Stimulated activated CD4-positive, alpha-beta T cell treated with anti-CD3 and anti-CD28 coated beads, Interleukin-2, amount 100 ng/mL, for 24 hours (primary cell): ENCODE results near the gene PRKAA2.

Source experiments
- DNase-seq, 2 donors: peaks; one replicate each; pipeline ENCODE4 v3.0.0-alpha.2; 2020

The PRKAA2 gene

GRCh38 chr1:56655991-56656613, 11.0 kb downstream of the PRKAA2 start:
- DNase-seq = no peak

DNA sequence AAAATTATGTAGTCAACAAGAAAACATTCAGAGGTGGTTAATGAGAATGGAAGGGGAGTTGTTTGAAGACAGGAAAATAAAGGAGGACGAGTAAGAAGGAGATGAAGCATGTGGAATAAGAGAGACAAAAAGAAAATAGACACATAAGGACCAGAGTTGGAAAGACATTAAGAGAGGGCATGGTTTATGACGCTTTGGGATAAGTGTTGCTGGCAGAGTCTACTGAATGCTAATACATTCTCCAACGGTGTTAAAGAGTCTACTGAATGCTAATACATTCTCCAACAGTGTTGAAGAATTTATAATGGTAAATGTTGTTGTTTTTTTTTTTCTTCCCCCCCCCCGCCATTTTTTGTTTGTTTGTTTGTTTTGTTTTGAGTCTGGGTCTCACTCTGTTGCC, 13.1 kb downstream of the PRKAA2 start:
- DNase-seq = no peak

GRCh38 chr1:56660293-56660692, 15.2 kb downstream of the PRKAA2 start:
- DNase-seq = no peak

DNA sequence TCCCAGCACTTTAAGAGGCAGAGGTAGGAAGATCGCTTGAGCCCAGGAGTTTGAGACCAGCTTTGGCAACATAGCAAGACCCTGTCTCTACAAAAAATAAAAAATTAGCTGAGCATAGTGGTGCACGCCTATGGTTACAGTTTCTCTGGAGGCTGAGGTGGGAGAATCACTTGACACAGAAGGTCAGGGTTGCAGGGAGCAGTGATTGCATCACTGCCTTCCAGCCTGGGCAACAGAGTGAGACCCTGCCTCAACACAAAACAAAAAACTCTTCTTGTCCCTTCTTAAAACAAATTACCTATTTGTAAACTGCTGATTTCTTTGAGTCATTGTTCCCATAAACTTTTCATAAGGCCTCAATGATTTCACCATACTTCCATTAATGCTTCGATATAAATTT, 18.7 kb downstream of the PRKAA2 start:
- DNase-seq = no peak

GRCh38 chr1:56665384-56665783, 20.3 kb downstream of the PRKAA2 start:
- DNase-seq = no peak

GRCh38 chr1:56666112-56666608, 21.0 kb downstream of the PRKAA2 start:
- no peak for DNase-seq

DNA sequence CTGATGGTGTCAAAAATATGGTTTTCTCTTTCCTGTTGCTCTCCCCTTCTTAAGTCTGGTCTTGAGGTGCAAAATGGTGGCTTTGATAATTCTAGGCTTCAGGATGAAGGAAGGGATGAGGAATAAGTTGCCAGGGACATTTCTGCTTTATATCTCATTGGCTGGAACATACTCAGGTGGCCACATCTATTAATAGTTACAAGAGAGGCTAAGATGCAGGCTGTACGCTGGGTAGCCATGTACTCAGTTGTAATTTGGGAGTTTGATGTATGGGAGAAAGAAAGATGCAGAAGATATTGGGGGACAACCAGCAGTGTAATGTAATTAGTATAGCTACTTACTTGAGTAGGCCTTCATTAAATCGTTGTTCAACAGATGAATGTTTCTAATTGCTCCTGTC, 25.2 kb downstream of the PRKAA2 start:
- DNase-seq = no peak

DNA sequence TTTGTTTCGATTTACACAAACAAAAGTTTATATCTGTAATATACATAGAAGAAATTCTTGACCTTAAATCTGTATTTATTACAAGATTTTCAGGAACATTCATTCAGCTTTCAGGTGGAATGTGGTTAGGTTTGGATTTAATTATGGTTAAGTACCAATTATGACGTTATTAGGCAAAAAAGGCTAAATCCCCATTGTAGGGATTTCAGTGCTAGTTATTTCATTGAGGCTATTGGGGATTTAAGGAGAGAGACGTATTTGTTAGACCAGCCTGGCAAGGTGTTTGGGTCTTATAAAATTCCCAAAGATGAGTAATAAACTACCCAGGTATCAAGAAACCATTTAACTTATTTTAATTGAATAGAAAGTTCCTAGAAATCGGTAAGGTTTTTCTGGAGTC, 26.0 kb downstream of the PRKAA2 start:
- no peak for DNase-seq

- DNase-seq = no peak
Measured at GRCh38 chr1:56671542-56671941, 26.4 kb downstream of the PRKAA2 start.

GRCh38 chr1:56672579-56672978, 27.5 kb downstream of the PRKAA2 start:
- no peak for DNase-seq

GRCh38 chr1:56675763-56676162, 30.6 kb downstream of the PRKAA2 start:
- no peak for DNase-seq

DNA sequence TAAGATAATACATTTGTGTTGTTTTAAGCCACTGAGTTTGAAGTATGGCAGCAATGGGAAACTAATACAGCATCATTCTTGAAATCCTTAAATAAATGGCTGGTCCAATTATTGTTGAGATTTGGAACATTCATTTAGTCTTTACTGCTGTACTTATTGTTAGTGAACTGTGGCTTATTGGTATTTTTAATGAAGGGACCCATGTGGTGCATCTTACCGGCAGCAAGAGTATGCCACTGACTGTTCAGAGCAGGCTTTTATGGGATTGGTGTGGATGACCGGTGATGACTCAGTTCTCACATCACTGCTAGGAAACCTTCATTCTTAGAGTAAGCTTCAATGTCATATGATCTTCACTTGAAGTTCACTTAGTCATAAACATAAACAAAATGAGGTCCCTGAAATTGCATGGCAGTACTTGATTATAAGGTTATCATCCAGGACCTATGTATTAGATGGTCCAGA, 31.5 kb downstream of the PRKAA2 start:
- no peak for DNase-seq

- no peak for DNase-seq
Measured at GRCh38 chr1:56683569-56683968, 38.5 kb downstream of the PRKAA2 start.

DNA sequence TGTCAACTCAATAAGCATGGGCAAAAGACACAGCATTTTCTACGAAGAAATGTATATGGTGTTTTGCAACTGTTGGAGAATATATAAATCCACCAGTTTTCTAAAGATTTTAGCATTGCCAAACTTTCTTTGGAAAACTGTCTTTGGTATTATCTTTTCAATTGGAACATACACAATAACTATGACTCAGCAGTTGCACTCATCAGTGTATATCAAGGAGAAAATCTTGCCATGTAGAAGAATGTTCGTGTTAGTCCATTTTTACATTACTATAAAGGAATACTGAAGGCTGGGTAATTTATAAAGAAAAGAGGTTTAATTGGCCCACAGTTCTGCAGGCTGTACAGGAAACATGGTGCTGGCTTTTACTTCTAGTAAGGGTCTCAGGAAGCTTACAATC, 41.1 kb downstream of the PRKAA2 start:
- DNase-seq = no peak

GRCh38 chr1:56688522-56689026, 43.5 kb downstream of the PRKAA2 start:
- DNase-seq = no peak

GRCh38 chr1:56696663-56697062, 51.5 kb downstream of the PRKAA2 start:
- no peak for DNase-seq

GRCh38 chr1:56703747-56704146, 58.6 kb downstream of the PRKAA2 start:
- DNase-seq = no peak

DNA sequence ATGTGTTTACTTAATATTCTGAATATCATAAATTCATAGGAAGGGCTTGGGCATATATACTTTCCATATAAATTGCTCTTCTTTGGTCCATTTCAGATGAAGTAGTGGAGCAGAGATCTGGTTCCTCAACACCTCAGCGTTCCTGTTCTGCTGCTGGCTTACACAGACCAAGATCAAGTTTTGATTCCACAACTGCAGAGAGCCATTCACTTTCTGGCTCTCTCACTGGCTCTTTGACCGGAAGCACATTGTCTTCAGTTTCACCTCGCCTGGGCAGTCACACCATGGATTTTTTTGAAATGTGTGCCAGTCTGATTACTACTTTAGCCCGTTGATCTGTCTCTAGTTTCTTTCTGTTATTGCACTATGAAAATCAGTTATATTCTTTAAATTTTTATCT, 62.3 kb downstream of the PRKAA2 start:
- no peak for DNase-seq

- no peak for DNase-seq
Measured at GRCh38 chr1:56709269-56709880, 64.3 kb downstream of the PRKAA2 start.

GRCh38 chr1:56709995-56710394, 64.9 kb downstream of the PRKAA2 start:
- DNase-seq = no peak

GRCh38 chr1:56710646-56711045, 65.5 kb downstream of the PRKAA2 start:
- no peak for DNase-seq

GRCh38 chr1:56712150-56712549, 67.0 kb downstream of the PRKAA2 start:
- DNase-seq = no peak

- DNase-seq = no peak
Measured at GRCh38 chr1:56713112-56713511, 68.0 kb downstream of the PRKAA2 start.

DNA sequence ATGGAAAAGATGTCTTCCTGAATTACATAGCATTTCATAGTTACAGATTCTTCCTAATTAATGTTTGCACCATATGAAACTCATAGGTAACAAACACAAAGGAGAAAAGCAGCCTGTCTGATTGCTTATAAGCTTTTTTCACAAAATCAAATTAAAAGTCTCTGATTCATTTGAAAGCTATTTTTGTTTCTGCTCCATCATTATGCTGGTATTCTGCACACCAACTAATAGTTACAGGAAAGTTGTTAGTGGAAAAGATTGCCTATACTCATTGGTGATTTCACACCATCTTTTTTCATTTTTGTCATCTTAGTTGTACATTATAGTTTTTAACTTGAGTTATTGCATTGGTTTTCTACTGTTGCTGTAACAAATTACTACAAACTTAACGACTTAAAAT, 70.0 kb downstream of the PRKAA2 start:
- no peak for DNase-seq

- DNase-seq = no peak
Measured at GRCh38 chr1:56719171-56719570, 74.1 kb downstream of the PRKAA2 start.
